T-helper 17 cell (primary cell): Measurements from ENCODE around the gene ATP13A1. TPM values are rescaled to one million over a fixed set of nuclear protein-coding genes. Genes with fewer than 3 reads are reported as not detected.

ENCODE experiments used
- ATAC-seq: fragments of 150-1000 bp; cut with Tn5 transposase; 2 replicates; pipeline ENCODE4 v1.10.0; 2021; ENCODE audit warnings: mild to moderate bottlenecking, moderate library complexity
- DNase-seq, 3 donors: peaks; one replicate each; pipeline versions ENCODE4 v3.0.0 to v3.0.0-alpha.2; 2020 to 2021
- H3K9me3 ChIP-seq: one replicate; pipeline ENCODE4 v1.7.0; 2013; ENCODE audit warnings: low read length, mild to moderate bottlenecking; ENCODE audit not compliant: control insufficient read depth, poor library complexity, severe bottlenecking
- H3K27ac Mint-ChIP-seq: one replicate; pipeline ENCODE4 v1.8.0; 2022; ENCODE audit warnings: mild to moderate bottlenecking, moderate library complexity, mixed read lengths
- H3K27me3 Mint-ChIP-seq: one replicate; pipeline ENCODE4 v1.8.0; 2022; ENCODE audit warnings: mixed read lengths
- H3K36me3 Mint-ChIP-seq: one replicate; pipeline ENCODE4 v1.8.0; 2022; ENCODE audit warnings: low read depth, mixed read lengths
- H3K4me1 Mint-ChIP-seq: one replicate; pipeline ENCODE4 v1.8.0; 2022; ENCODE audit warnings: mild to moderate bottlenecking, mixed read lengths
- H3K4me3 Mint-ChIP-seq: one replicate; pipeline ENCODE4 v1.8.0; 2022; ENCODE audit warnings: mild to moderate bottlenecking, moderate library complexity, mixed read lengths
- total RNA-seq, 4 donors: library from RNA in 2 of 4; stranded (reverse) in 2 of 4; gene quantifications; one replicate each; pipeline ENCODE4 v1.2.3 and lab custom pipeline; 2022 to 2026

The ATP13A1 gene
- total RNA-seq, 2 donors from 2014 or later, result 91.4 to 98.8 TPM

- DNase-seq (no peak), ATAC-seq (no peak)
- no peaks in the 10 kb centered on the region for H3K9me3 ChIP-seq
- Mint-ChIP-seq H3K27me3 (no peaks in the 10 kb centered on the region), H3K4me1 (peaks cover 15% of the 10 kb centered on the region), H3K27ac (no peak overlapping the region), H3K4me3 (no peak overlapping the region), H3K36me3 (peaks cover 8% of the 10 kb centered on the region)
These were observed 18.1 kb downstream of the ATP13A1 start for GRCh38 chr19:19645233-19645870.

GRCh38 chr19:19644054-19644388, 19.5 kb downstream of the ATP13A1 start:
- peak overlapping the region; percentile 99 for H3K4me3 Mint-ChIP-seq
- no peak for ATAC-seq

GRCh38 chr19:19643158-19644053, 20.1 kb downstream of the ATP13A1 start, which contains the start of gene GMIP:
Gene GMIP, minus strand, starts transcription at chr19:19643657. Its CDS starts 128 bp downstream, at chr19:19643529.
- peak; percentile 95 for ATAC-seq
- DNase-seq, result peak; percentile 82 to 87 (median 86)
- no peaks in the 10 kb centered on the region for H3K27me3 Mint-ChIP-seq
- H3K36me3 Mint-ChIP-seq, result peaks cover 12% of the 10 kb centered on the region
- peaks cover 15% of the 10 kb centered on the region for H3K4me1 Mint-ChIP-seq
- H3K9me3 ChIP-seq, result no peaks in the 10 kb centered on the region
- H3K27ac Mint-ChIP-seq, result peak within 1 kb of the TSS; percentile 95
- H3K4me3 Mint-ChIP-seq, result peak within 1 kb of the TSS; percentile 99

More at GRCh38 chr19:19644054-19644388, 19.5 kb downstream of the ATP13A1 start:
- Mint-ChIP-seq H3K27me3 (no peaks in the 10 kb centered on the region), H3K36me3 (peaks cover 11% of the 10 kb centered on the region), H3K4me1 (peaks cover 15% of the 10 kb centered on the region), H3K27ac (peak overlapping the region; percentile 95)
- DNase-seq, result no peak
- H3K9me3 ChIP-seq, result no peaks in the 10 kb centered on the region

GRCh38 chr19:19642506-19643157, 20.8 kb downstream of the ATP13A1 start:
- Mint-ChIP-seq H3K27ac (peak overlapping the region; percentile 95), H3K4me3 (peak overlapping the region; percentile 99), H3K36me3 (peaks cover 15% of the 10 kb centered on the region), H3K4me1 (peaks cover 17% of the 10 kb centered on the region), H3K27me3 (no peaks in the 10 kb centered on the region)
- ATAC-seq (peak; percentile 9), DNase-seq (no peak)
- H3K9me3 ChIP-seq, result no peaks in the 10 kb centered on the region

GRCh38 chr19:19637523-19638251, 25.8 kb downstream of the ATP13A1 start:
- Mint-ChIP-seq H3K4me1 (peaks cover 28% of the 10 kb centered on the region), H3K4me3 (no peak overlapping the region), H3K27ac (no peak overlapping the region), H3K27me3 (no peaks in the 10 kb centered on the region), H3K36me3 (peaks cover 15% of the 10 kb centered on the region)
- ATAC-seq (no peak), DNase-seq (no peak)
- H3K9me3 ChIP-seq, result no peaks in the 10 kb centered on the region

GRCh38 chr19:19637186-19637522, 26.3 kb downstream of the ATP13A1 start:
- peaks cover 15% of the 10 kb centered on the region for H3K36me3 Mint-ChIP-seq

GRCh38 chr19:19636573-19637185, 26.8 kb downstream of the ATP13A1 start:
- ATAC-seq (no peak), DNase-seq (no peak)
- no peak overlapping the region for H3K27ac Mint-ChIP-seq
- H3K36me3 Mint-ChIP-seq, result peaks cover 15% of the 10 kb centered on the region
- no peak overlapping the region for H3K4me3 Mint-ChIP-seq
- H3K4me1 Mint-ChIP-seq, result peaks cover 20% of the 10 kb centered on the region
- H3K9me3 ChIP-seq, result no peaks in the 10 kb centered on the region
- H3K27me3 Mint-ChIP-seq, result no peaks in the 10 kb centered on the region

More at GRCh38 chr19:19637186-19637522, 26.3 kb downstream of the ATP13A1 start:
- ATAC-seq (no peak), DNase-seq (no peak)
- Mint-ChIP-seq H3K27ac (no peak overlapping the region), H3K4me3 (no peak overlapping the region), H3K4me1 (peaks cover 23% of the 10 kb centered on the region), H3K27me3 (no peaks in the 10 kb centered on the region)
- H3K9me3 ChIP-seq, result no peaks in the 10 kb centered on the region

GRCh38 chr19:19635313-19635702, 28.2 kb downstream of the ATP13A1 start:
- H3K36me3 Mint-ChIP-seq, result peaks cover 15% of the 10 kb centered on the region
- no peak overlapping the region for H3K4me3 Mint-ChIP-seq
- no peak for DNase-seq
- no peaks in the 10 kb centered on the region for H3K9me3 ChIP-seq
- H3K27me3 Mint-ChIP-seq, result no peaks in the 10 kb centered on the region
- H3K27ac Mint-ChIP-seq, result peak overlapping the region; percentile 74
- ATAC-seq, result no peak
- H3K4me1 Mint-ChIP-seq, result peaks cover 20% of the 10 kb centered on the region

GRCh38 chr19:19634516-19635312, 28.8 kb downstream of the ATP13A1 start:
- Mint-ChIP-seq H3K27ac (peak overlapping the region; percentile 74), H3K4me1 (peaks cover 20% of the 10 kb centered on the region), H3K36me3 (peaks cover 12% of the 10 kb centered on the region), H3K27me3 (no peaks in the 10 kb centered on the region), H3K4me3 (peak overlapping the region; percentile 36)
- DNase-seq, result no peak
- no peak for ATAC-seq
- H3K9me3 ChIP-seq, result no peaks in the 10 kb centered on the region

- Mint-ChIP-seq H3K4me1 (peaks cover 21% of the 10 kb centered on the region), H3K27ac (peak overlapping the region; percentile 57), H3K36me3 (peaks cover 12% of the 10 kb centered on the region), H3K4me3 (peak overlapping the region; percentile 62), H3K27me3 (no peaks in the 10 kb centered on the region)
- ATAC-seq (no peak), DNase-seq (no peak)
- no peaks in the 10 kb centered on the region for H3K9me3 ChIP-seq
These were observed 29.6 kb downstream of the ATP13A1 start for GRCh38 chr19:19633711-19634515.

- H3K36me3 Mint-ChIP-seq, result peaks cover 8% of the 10 kb centered on the region
- DNase-seq, result no peak
- no peak for ATAC-seq
- H3K4me1 Mint-ChIP-seq, result peaks cover 21% of the 10 kb centered on the region
- H3K4me3 Mint-ChIP-seq, result no peak overlapping the region
- no peaks in the 10 kb centered on the region for H3K9me3 ChIP-seq
- no peak overlapping the region for H3K27ac Mint-ChIP-seq
- H3K27me3 Mint-ChIP-seq, result no peaks in the 10 kb centered on the region
These were observed 30.8 kb downstream of the ATP13A1 start for GRCh38 chr19:19632661-19633060.
